KOPT-K1 (cell line): ENCODE measurements around the gene IQSEC3.
A peak's percentile ranks its signal among the peaks of the same experiment; 100 is the strongest.

Source experiments
- H3K27ac ChIP-seq: fragments of 200-600 bp; sonication (generic); 2 replicates; pipeline ENCODE4 v1.5.1; 2016; ENCODE audit warnings: antibody characterized with exemption, mild to moderate bottlenecking, low read depth, low read length; ENCODE audit not compliant: poor library complexity, severe bottlenecking
- H3K36me3 ChIP-seq: fragments of 200-600 bp; sonication (generic); 2 replicates; pipeline ENCODE4 v1.5.1; 2017; ENCODE audit warnings: antibody characterized with exemption, mild to moderate bottlenecking, low read length, moderate library complexity; ENCODE audit not compliant: insufficient read depth
- H3K9me3 ChIP-seq: fragments of 200-600 bp; sonication (generic); 2 replicates; pipeline ENCODE4 v1.5.1; 2017; ENCODE audit warnings: antibody characterized with exemption, low read length, mild to moderate bottlenecking; ENCODE audit not compliant: insufficient read depth, poor library complexity, severe bottlenecking

The IQSEC3 gene

DNA sequence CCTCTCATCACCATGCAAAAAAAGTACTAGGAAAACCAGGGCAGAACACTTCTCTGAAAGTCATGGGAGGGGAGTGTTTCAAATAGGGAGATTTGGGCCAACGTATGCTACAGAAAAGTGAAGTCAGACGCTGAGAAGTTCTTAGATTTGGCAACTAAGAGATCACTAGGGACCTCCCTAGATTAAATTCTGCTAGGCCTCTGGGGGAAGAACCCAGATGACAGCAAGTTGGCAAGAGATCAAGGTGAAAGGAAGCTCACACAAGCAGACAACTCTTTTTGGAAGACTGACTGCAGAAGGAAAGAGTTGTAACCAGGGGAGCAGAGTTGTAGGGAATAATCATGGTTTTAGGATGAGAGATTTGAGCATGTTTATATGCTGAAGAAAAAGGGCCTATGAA, 20.7 kb downstream of the IQSEC3 start:
- no peak overlapping the region for H3K27ac ChIP-seq
- H3K9me3 ChIP-seq: peaks cover 16% of the 10 kb centered on the region
- no peaks in the 10 kb centered on the region for H3K36me3 ChIP-seq

- peaks cover 16% of the 10 kb centered on the region for H3K9me3 ChIP-seq
- no peaks in the 10 kb centered on the region for H3K36me3 ChIP-seq
- no peak overlapping the region for H3K27ac ChIP-seq
Observed at GRCh38 chr12:87856-88255, 21.3 kb downstream of the IQSEC3 start.

GRCh38 chr12:89653-90052, 23.1 kb downstream of the IQSEC3 start:
- Histone ChIP-seq H3K9me3 (peaks cover 31% of the 10 kb centered on the region), H3K36me3 (no peaks in the 10 kb centered on the region), H3K27ac (no peak overlapping the region)

DNA sequence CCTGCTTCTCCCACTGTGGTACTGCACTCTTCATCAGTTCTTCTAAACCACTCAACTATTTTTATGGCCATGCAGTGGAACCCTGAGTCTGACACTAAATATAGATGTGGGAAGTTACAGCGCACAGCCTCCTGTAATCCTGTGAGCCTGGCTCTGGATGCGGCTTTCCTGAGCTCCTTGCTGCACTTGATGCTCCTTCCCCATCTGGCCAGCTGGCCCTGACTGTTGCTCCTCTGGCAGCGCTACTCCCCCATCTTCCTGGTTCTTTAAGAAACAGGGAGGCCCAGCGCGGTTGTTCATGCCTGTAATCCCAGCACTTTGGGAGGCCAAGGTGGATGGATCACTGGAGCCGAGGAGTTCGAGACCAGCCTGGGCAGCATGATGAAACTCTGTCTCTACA, 24.6 kb downstream of the IQSEC3 start:
- H3K9me3 ChIP-seq: peaks cover 31% of the 10 kb centered on the region

GRCh38 chr12:93266-94005, 26.9 kb downstream of the IQSEC3 start:
- no peak overlapping the region for H3K27ac ChIP-seq
- no peaks in the 10 kb centered on the region for H3K36me3 ChIP-seq
- H3K9me3 ChIP-seq: peaks cover 31% of the 10 kb centered on the region

More for the DNA sequence above, 24.6 kb downstream of the IQSEC3 start:
- Histone ChIP-seq H3K36me3 (no peaks in the 10 kb centered on the region), H3K27ac (no peak overlapping the region)

DNA sequence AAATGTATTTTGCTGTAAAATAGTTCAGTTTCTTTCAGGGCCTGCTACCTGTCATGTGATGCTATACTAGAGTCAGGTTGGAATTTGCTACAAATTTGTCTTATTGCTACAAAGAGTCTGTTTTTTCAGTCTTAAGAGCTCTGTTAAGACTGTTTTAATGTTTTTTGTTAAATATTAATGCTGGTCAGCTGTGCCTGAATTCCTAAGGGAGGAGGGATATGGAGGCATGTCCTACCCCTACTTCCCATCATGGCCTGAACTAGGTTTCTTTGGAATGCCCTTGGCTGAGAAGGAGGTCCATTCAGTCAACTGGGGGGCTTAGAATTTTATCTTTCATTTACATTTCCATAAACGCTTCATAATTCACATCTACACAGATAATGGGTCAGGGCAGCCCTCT, 30.0 kb downstream of the IQSEC3 start:
- H3K9me3 ChIP-seq: peaks cover 14% of the 10 kb centered on the region
- H3K36me3 ChIP-seq: no peaks in the 10 kb centered on the region

GRCh38 chr12:98924-99352, 32.4 kb downstream of the IQSEC3 start:
- Histone ChIP-seq H3K27ac (no peak overlapping the region), H3K36me3 (no peaks in the 10 kb centered on the region), H3K9me3 (peaks cover 7% of the 10 kb centered on the region)

More for the DNA sequence above, 30.0 kb downstream of the IQSEC3 start:
- no peak overlapping the region for H3K27ac ChIP-seq

DNA sequence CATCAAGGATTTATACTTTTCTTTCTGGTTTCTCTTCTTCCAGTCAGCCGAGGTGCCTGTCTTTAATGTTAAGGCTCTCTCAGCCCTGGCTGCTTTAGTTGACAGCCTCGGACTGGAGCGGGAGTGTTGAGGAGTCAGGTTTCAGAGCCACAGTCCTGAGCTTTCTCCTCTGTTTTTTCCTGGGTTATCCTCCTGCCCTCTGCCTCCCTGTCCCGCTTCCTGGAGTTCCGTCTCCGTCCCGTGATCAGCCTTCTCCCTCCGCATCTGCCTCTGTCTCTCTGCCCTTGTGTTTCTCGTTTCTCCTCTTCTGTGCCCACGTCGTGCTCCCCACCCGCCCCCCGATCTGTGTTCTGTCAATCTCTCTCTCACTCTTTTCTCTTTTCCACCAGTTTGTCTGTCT, 33.0 kb downstream of the IQSEC3 start:
- Histone ChIP-seq H3K36me3 (no peaks in the 10 kb centered on the region), H3K27ac (no peak overlapping the region), H3K9me3 (peaks cover under 1% of the 10 kb centered on the region)

GRCh38 chr12:101969-102878, 35.7 kb downstream of the IQSEC3 start:
- Histone ChIP-seq H3K27ac (no peak overlapping the region), H3K36me3 (no peaks in the 10 kb centered on the region), H3K9me3 (no peaks in the 10 kb centered on the region)

- Histone ChIP-seq H3K36me3 (no peaks in the 10 kb centered on the region), H3K27ac (no peak overlapping the region), H3K9me3 (no peaks in the 10 kb centered on the region)
Observed at GRCh38 chr12:102879-103168, 36.3 kb downstream of the IQSEC3 start.

DNA sequence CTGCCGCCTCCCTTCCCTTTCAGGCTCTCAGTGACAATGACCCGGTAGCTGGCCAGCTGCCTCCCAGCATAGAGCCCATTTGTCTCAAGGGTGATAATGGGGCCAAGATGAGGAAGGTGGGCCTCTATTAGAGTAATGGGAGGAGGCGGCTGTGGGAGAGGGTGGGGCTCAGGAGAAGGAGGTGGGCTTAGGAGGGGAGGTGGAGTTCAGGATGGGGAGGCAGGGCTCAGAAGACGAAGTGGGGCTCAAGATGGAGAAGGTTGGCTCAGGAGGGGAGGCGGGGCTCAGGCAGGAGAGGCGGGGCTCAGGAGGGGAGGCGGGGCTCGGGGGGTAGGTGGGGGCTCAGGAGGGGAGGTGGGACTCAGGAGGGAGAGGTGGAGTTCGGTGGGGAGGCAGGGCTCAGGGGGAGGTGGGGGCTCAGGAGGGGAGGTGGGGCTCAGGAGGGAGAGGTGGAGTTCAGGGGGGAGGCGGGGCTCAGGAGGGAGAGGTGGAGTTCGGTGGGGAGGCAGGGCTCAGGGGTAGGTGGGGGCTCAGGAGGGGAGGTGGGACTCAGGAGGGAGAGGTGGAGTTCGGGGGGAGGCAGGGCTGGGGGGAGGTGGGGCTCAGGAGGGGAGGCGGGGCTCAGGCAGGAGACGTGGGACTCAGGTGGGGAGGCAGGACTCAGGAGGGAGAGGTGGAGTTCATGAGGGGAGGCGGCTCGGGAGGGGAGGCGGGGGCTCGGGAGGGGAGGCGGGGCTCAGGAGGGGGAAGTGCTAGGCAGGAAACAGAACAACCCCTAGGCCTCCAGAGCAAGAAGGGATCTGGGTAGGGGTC, 36.8 kb downstream of the IQSEC3 start:
- Histone ChIP-seq H3K36me3 (no peaks in the 10 kb centered on the region), H3K27ac (no peak overlapping the region), H3K9me3 (no peaks in the 10 kb centered on the region)

- H3K9me3 ChIP-seq: no peaks in the 10 kb centered on the region
- no peaks in the 10 kb centered on the region for H3K36me3 ChIP-seq
- H3K27ac ChIP-seq: peak overlapping the region; percentile 12
Observed at GRCh38 chr12:104551-105081, 38.0 kb downstream of the IQSEC3 start.

GRCh38 chr12:105696-106095, 39.1 kb downstream of the IQSEC3 start:
- no peak overlapping the region for H3K27ac ChIP-seq
- no peaks in the 10 kb centered on the region for H3K36me3 ChIP-seq
- H3K9me3 ChIP-seq: no peaks in the 10 kb centered on the region

GRCh38 chr12:106118-106591, 39.6 kb downstream of the IQSEC3 start:
- Histone ChIP-seq H3K36me3 (no peaks in the 10 kb centered on the region), H3K27ac (no peak overlapping the region), H3K9me3 (no peaks in the 10 kb centered on the region)

DNA sequence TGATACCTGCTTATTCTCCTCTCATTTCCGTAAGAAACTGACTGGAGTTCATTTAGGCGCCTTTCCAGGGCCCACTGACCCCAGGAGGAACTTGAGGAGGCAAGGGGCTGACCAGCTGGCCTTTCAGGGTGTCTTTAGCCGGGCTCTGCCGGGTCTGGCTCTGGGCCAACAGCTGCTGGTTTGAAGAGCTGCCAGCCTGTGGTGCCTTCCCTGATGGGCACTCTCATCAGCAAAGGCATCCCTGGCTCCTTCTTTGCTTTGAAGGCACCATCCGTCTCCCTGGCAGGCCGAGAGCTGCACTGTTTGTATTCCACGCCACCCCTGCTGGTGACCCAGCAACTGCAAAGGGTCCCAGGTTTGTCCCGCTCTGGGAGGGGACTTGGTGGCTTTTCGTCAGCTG, 42.0 kb downstream of the IQSEC3 start:
- Histone ChIP-seq H3K27ac (no peak overlapping the region), H3K36me3 (no peaks in the 10 kb centered on the region), H3K9me3 (no peaks in the 10 kb centered on the region)
